Spinal cord (tissue), 10 donors: Measurements from ENCODE around the gene EIF6. TPM values are rescaled to one million over a fixed set of nuclear protein-coding genes. Genes with fewer than 3 reads are reported as not detected.

Experiments
- DNase-seq, 6 donors: peaks; one replicate each; pipeline versions ENCODE4 v3.0.0 to v3.0.0-alpha.2; 2013 to 2015; ENCODE audit warnings: low spot score in 6 of 6, low read depth in 4 of 6
- H3K27ac ChIP-seq: one replicate; pipeline ENCODE4 v1.5.1; 2013; ENCODE audit warnings: low read depth, low read length, control low read depth
- H3K27me3 ChIP-seq: one replicate; pipeline ENCODE4 v1.6.1; 2013; ENCODE audit warnings: low read length; ENCODE audit not compliant: control insufficient read depth, insufficient read depth
- H3K36me3 ChIP-seq: one replicate; pipeline ENCODE4 v1.6.1; 2013; ENCODE audit warnings: low read length; ENCODE audit not compliant: control insufficient read depth, insufficient read depth
- H3K4me1 ChIP-seq: one replicate; pipeline ENCODE4 v1.6.1; 2013; ENCODE audit warnings: low read length; ENCODE audit not compliant: control insufficient read depth, insufficient read depth
- H3K4me3 ChIP-seq: one replicate; pipeline ENCODE4 v1.5.1; 2013; ENCODE audit warnings: low read depth, low read length, control low read depth
- H3K9me3 ChIP-seq: one replicate; pipeline ENCODE4 v1.6.1; 2013; ENCODE audit warnings: low read length; ENCODE audit not compliant: control insufficient read depth, insufficient read depth
- WGBS: methylation state at CpG from one replicate; pipeline ENCODE4 v1.1.5; 2013; ENCODE audit warnings: missing lambda C conversion rate; ENCODE audit not compliant: insufficient coverage; 5-methylcytosine and 5-hydroxymethylcytosine counted together
- polyA plus RNA-seq, 2 donors: library from polyadenylated mRNA; unstranded; fragments of 120-200 nt; gene quantifications; one replicate each; pipeline ENCODE4 v1.2.1, GENCODE V29; 2013; ENCODE audit not compliant: insufficient read length in 2 of 2
- total RNA-seq, 2 donors: library from RNA; depleted of rRNA in 1 of 2; stranded (reverse); fragments of 120-200 nt in 1 of 2; fragments of >200 nt in 1 of 2; gene quantifications; one replicate each; pipeline versions ENCODE4 v1.2.3 to v1.2.4, GENCODE V29; 2013 to 2014
- donor health status: healthy.

Gene EIF6
- total and polyA plus RNA-seq, 4 donors = 56.2 to 106 (median 102) TPM

GRCh38 chr20:35273449-35274171 lies 11.0 kb downstream of the EIF6 start:
- no peaks in the 10 kb centered on the region for H3K9me3 ChIP-seq
- no peak overlapping the region for H3K27ac ChIP-seq
- H3K4me3 ChIP-seq = no peak overlapping the region
- peaks cover 35% of the 10 kb centered on the region for H3K4me1 ChIP-seq
- 66% methylated on average over 13 of the region's 13 CpGs for WGBS
- H3K36me3 ChIP-seq = peaks cover 75% of the 10 kb centered on the region
- H3K27me3 ChIP-seq = no peaks in the 10 kb centered on the region
- peak in 4 of 6 donors; percentile 18 to 56 (median 40) for DNase-seq

- 86% methylated on average over 6 of the region's 7 CpGs for WGBS
- no peak overlapping the region for H3K4me3 ChIP-seq
Observed at GRCh38 chr20:35271904-35272303, 12.7 kb downstream of the EIF6 start.

GRCh38 chr20:35271073-35271882 lies 13.3 kb downstream of the EIF6 start:
- no peaks in the 10 kb centered on the region for H3K9me3 ChIP-seq
- H3K4me3 ChIP-seq = no peak overlapping the region
- H3K27me3 ChIP-seq = no peaks in the 10 kb centered on the region
- peaks cover 88% of the 10 kb centered on the region for H3K36me3 ChIP-seq
- 89% methylated on average over 18 of the region's 20 CpGs for WGBS
- no peak overlapping the region for H3K27ac ChIP-seq
- no peak for DNase-seq
- H3K4me1 ChIP-seq = peaks cover 18% of the 10 kb centered on the region

More at GRCh38 chr20:35271904-35272303, 12.7 kb downstream of the EIF6 start:
- DNase-seq = no peak
- H3K27ac ChIP-seq = no peak overlapping the region
- H3K36me3 ChIP-seq = peaks cover 88% of the 10 kb centered on the region
- no peaks in the 10 kb centered on the region for H3K27me3 ChIP-seq
- no peaks in the 10 kb centered on the region for H3K9me3 ChIP-seq
- H3K4me1 ChIP-seq = peaks cover 24% of the 10 kb centered on the region

- Histone ChIP-seq H3K4me1 (peaks cover 12% of the 10 kb centered on the region), H3K27ac (no peak overlapping the region), H3K27me3 (no peaks in the 10 kb centered on the region), H3K36me3 (peaks cover 77% of the 10 kb centered on the region), H3K9me3 (no peaks in the 10 kb centered on the region), H3K4me3 (no peak overlapping the region)
- DNase-seq = no peak
- WGBS = 89% methylated on average over 18 of the region's 19 CpGs
Observed at GRCh38 chr20:35270021-35270902, 14.3 kb downstream of the EIF6 start.

GRCh38 chr20:35269055-35269781 lies 15.4 kb downstream of the EIF6 start:
- no peaks in the 10 kb centered on the region for H3K27me3 ChIP-seq
- peaks cover 4% of the 10 kb centered on the region for H3K4me1 ChIP-seq
- no peak overlapping the region for H3K27ac ChIP-seq
- no peak overlapping the region for H3K4me3 ChIP-seq
- 41% methylated on average over 13 of the region's 14 CpGs for WGBS
- peak in 4 of 6 donors; percentile 29 to 80 (median 53) for DNase-seq
- peaks cover 71% of the 10 kb centered on the region for H3K36me3 ChIP-seq
- H3K9me3 ChIP-seq = no peaks in the 10 kb centered on the region

GRCh38 chr20:35267092-35267491 lies 17.5 kb downstream of the EIF6 start:
- Histone ChIP-seq H3K9me3 (no peaks in the 10 kb centered on the region), H3K4me1 (no peaks in the 10 kb centered on the region), H3K36me3 (peaks cover 69% of the 10 kb centered on the region), H3K4me3 (no peak overlapping the region), H3K27me3 (no peaks in the 10 kb centered on the region), H3K27ac (no peak overlapping the region)
- no peak for DNase-seq
- WGBS = 65% methylated on average over 6 of the region's 16 CpGs

- Histone ChIP-seq H3K27ac (no peak overlapping the region), H3K4me1 (no peaks in the 10 kb centered on the region), H3K4me3 (no peak overlapping the region), H3K36me3 (peaks cover 69% of the 10 kb centered on the region), H3K27me3 (no peaks in the 10 kb centered on the region), H3K9me3 (no peaks in the 10 kb centered on the region)
- no peak for DNase-seq
- WGBS = 42% methylated on average over 1 of the region's 1 CpG
Observed at GRCh38 chr20:35264755-35265154, 19.8 kb downstream of the EIF6 start.

GRCh38 chr20:35263532-35264341 lies 20.8 kb downstream of the EIF6 start:
- H3K4me3 ChIP-seq = no peak overlapping the region
- WGBS = 79% methylated on average over 13 of the region's 17 CpGs
- no peak overlapping the region for H3K27ac ChIP-seq
- no peak for DNase-seq
- H3K9me3 ChIP-seq = no peaks in the 10 kb centered on the region
- peaks cover 62% of the 10 kb centered on the region for H3K36me3 ChIP-seq
- no peaks in the 10 kb centered on the region for H3K4me1 ChIP-seq
- H3K27me3 ChIP-seq = no peaks in the 10 kb centered on the region
